SIG-M5 (cell line): ENCODE measurements around the gene AFTPH.

ENCODE experiments used
- DNase-seq: peaks from one replicate; lab custom pipeline; 2025; lab: John Stamatoyannopoulos, UW

Gene AFTPH

DNA sequence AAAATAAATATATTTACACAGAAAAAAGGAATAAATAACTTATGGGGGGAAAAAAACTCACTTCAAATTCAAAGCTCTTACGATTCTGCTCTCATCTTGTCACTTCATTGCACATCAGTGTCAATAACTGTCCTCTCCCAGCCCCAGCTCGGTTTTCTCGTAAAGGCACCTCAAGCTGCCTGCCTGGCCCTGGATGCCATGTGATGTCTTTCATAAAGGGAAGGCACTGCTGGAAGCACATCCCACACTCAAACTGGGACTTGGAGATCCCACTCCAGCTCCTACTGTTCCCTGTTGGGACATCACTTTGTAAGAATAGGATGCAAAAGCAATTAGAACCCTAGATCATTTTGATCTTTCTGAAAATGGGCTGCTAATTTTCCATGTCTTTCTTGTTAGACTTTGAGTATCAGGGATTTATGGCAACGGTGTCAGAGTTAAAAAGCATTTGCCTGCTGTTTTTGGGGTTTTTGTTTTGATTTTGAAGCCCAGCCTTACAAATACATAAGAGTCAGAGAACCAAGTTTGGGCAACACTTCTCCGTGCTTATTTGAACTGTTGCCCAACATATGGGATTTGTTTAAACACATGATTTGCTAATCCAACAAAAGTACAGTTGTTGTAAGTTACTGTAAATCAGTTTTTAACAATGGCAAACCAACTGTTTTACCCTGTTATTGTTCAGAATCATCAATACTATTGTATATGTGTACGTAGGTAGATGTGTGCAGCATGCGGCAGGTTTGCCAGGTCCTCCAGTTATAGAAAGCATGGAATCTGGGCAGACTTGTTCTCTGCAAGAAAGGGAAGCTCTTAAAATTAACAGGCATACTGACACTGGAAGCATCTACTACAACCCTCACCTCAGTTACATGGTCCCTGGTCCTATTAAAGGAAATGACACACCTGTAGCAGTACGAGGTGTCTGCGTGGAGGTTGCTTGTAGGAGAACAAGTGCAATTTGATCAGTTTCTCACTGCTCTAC is 109.0 kb downstream of the AFTPH start:
- DNase-seq, result no peak

DNA sequence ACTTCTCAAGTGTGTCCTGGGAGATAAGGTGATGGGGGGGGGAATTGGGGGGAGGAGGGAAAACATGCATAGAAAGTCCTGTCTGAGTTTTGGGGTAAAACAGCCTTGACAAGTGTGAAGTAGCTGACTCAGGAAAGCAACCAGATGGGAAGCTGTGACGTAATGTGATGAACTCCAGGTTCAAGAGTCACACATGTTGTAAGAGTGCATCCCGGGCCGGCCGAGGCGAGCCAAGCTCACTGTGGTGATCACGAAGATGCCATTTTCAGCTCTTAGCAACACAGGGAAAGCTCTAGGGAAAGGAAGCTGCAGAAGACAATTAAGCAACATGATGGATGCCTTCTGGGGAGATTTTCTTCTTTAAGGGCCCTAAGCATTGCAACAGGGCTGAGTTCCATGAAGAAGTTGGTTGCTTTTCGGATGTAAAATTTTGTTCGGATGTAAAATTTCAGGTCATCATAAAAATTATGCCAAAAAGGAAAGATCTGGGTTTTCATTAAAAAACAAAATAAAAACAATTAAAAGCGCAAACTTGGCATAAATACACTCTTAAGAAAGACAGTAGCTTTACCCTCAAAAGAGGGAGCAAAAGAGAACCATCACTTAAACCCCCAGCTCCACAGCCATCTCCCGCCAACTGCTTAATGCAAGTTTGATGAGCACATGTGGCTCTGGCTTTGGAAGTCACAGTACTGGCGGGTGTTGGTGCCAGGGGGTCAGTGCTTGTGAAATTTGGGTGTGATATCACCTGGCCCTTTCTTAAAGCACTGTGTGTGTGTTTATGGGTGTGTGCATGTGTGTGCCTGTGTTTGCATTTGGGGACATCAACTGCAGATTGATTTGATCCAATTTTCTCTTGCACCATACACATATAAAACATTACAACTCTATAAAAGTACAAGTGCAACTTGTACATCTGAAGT is 110.5 kb downstream of the AFTPH start:
- DNase-seq, result no peak

DNA sequence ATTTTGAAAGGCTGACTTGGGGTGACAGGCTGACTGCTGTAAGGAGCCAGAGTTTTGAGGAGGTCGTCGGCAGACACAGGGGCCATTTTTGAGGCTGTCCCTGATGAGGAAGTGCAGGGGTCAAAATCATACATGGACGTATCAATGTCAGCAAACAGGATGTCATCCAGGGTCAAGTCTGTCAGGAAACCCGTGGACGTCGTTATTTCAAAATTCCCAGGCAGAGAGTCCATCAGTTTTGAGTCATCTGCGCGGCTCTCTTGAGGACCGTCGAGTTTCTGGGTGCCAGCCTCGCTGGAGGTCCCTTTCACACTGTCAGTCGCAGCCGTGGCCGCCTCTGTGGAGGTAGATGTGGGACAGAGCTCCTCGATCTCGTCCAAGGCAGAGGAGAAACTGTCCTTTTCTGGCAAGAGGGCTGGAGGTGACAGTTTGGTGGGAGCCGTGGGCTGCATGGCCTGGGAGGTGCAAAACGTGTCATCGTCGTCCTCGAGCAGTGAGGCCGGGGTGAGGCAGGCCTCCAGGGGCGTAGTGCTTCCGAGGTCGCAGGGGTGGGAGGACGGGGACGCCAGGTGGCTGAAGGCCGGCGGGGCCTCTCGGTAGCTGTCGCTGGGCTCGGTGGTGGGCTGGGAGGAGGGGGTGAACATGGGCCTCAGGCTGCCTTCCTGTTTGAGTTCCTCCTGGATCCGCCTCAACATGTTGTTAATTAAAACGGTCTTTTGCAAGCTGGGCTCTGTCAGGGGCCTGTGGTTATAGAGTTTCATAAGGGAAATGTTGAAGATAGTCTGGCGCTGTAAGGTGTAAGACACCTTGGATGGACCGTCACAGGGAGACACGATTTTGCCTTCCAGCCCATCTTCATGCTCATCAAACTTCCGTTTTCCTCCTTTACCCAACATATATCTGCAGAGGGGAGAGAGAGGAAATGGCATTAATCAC is 112.1 kb downstream of the AFTPH start:
- peak; percentile 56 for DNase-seq

DNA sequence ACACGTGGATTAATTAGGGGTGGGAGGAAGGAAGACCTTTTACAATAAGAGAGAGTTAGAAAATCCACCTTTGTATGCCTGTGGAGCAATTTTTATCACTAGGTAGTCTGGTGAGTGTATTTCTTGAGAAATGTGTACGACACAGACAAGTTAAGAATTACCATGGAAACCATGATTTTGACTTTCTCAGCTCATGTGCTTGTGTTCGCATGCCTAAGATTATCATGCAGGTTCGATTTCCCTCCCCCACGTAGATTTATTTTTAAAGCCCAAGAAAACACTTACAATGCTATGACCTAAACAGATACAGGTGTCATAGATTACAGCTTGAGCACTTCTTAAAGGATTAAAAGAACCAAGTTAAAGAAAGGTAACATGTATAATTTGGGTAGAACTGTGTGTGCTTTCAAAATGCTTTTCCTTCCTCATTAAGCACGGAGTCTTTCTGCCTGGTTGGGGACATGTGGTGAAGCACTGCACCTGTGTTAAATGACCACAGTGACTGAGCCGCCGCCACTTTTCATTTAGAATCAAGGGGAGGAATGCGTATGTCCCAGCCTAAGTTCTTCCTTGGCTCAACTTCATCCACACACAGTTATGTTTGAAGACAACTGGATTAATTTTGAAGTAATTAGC is 113.0 kb downstream of the AFTPH start:
- DNase-seq, result no peak

DNA sequence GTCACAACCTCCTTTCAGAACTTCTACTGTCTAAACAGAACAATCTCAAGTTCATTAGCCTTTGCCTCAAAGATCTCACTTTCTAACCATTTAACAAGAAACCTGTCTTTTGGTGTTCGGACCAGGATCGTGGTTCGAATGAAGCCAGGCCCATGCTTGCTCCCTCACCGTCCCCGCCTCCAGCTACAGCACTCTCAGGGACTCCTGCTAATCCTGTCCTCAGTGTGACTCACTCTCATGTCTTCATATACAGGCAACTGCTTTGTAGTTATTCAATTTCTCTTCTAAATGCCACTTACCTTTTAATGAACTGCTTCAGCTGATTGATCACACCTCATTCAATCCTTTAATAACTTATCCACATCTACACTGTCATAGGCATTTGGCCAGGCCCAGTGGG is 113.8 kb downstream of the AFTPH start:
- no peak for DNase-seq

DNA sequence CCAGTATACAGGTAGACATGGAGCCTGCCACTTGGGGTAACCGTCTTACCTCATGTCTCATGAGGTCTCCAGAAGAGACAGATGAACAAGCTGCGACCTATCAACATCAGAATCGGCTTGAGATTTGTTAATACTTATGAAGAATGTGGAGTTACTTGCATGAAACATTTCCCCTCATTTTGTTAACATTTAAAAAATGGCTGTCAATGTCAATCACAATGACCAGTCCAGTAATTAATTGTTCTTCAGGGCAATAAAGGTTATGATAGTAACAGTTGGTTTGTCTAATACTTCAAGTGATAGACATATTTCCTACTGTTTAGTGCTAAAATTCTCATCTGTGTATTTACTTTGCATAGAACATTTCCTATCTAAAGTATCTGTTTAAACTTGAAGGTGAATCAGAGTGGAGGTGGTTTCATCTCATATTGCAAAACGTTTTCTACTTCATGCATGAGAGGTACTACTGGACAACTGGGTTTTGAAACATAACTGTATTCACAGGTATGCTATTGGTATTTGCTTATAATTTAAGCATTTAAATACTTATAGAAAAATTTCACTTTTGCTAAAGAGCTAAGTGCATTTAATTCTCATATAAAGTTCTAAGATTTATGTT is 114.5 kb downstream of the AFTPH start:
- DNase-seq, result no peak

DNA sequence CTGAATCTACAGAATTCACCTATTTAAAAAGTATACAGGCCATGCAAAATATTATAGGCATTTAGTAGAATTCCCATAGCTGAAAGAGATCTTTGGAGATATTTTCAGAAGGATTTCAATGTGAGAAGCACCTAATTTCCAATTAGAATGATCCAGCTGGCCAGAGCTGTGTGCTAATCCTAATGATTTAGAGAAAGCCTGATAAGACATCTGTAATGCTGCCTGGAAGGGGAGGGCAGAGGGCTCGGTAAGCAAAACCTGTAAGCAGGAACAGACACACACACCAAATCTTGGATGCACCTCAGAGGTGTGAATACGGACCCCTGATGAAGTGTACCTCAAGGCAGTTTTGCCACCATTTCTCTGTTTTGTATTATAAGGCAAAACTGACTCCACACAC is 115.6 kb downstream of the AFTPH start:
- DNase-seq, result no peak

DNA sequence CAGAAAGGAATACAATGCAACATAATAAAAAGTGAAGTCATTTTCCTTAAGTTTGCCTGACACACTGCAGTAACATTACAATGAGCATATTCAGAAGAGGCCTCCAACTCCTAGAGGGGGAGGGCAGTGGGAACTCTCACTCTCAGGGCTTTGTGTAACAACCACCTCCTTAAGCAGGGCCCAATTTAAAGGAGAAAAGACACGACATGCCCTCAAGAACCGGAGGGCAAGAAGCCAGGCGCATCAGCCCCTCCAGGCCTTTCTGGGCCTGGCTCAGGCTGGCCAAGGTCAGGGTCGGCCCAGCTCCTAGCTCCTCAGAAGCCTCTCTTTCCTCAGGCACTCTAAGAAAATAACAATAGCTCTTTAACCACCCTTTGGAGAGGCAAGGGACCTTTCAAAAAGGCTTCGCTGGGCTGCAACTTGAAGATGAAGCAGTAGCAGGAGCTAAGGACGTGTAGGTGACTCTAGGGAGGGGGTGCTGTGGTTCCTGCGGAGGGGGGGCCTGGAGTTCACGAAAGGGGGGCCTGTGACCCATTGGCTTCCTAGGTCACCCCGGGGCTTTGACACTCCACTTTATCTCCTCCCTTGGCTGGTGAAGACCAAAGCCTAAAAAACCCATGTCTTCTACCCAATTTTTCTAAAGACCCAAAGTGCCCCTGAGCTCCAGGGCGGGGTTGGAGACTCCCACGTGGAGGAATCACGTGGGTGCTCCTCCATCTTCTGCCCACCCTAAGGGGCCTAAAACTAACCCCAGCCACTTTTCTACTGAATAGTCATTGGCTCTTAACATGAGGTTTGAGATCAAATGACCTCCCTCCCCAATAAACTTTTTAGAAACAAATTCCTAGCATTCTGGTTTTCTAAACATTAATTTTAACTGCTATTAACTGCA is 116.3 kb downstream of the AFTPH start:
- DNase-seq, result no peak

DNA sequence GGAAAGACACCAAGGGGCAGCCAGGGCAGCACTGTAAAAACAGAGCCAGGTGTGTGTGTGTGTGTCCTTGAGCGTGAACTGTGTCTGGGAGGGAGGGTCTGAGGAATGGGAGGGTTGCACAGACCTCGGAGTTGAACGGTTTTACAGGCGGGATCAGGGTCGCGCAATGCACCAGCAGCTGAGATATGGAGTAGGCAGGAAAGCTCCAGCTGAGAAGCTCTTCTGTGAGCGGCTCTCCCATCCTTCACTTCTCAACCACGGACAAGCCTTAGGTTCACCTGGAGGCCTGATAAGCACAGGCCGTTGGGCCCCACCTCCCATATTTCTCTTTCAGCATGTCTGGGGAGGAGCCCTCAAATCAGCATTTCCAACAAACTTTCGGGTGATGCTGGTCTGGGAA is 117.5 kb downstream of the AFTPH start:
- DNase-seq, result no peak
